ENCODE measurements around the gene FPR1.
A peak's percentile ranks its signal among the peaks of the same experiment; 100 is the strongest.

FPR1 gene

GRCh38 chr19:51704626-51705025 lies 47.1 kb downstream of the FPR1 start:
- Histone ChIP-seq H4K20me1 (ENCODE audit: low read depth, low read length) (no peaks in the 10 kb centered on the region), H3K27ac (ENCODE audit: low read depth, low read length) (peak overlapping the region; percentile 7; the same call in 1 of the 2 replicates), H3K4me2 (ENCODE audit: low read depth, low read length, poor library complexity, severe bottlenecking) (peak overlapping the region; percentile 81), H2AFZ (ENCODE audit: low read depth, low read length, severe bottlenecking) (peak overlapping the region; percentile 47), H3K9me3 (ENCODE audit: insufficient read depth, low read length) (no peaks in the 10 kb centered on the region), H3K9me2 (replicated peaks; ENCODE audit: insufficient read depth, low read length) (no peaks in the 10 kb centered on the region), H3K9ac (ENCODE audit: low read length) (peak overlapping the region; percentile 81), H3F3A (ENCODE audit: insufficient read depth) (no peaks in the 10 kb centered on the region), H3K36me3 (ENCODE audit: low read length) (no peaks in the 10 kb centered on the region), H3K79me2 (ENCODE audit: insufficient read depth, low read length) (0 out of 2 replicates have a peak, but pooled peaks cover 4% of the 10 kb centered on the region), H3K27me3 (ENCODE audit: low read length) (no peaks in the 10 kb centered on the region), H3K4me3 (ENCODE audit: insufficient read depth, low read length, poor library complexity, severe bottlenecking) (peak overlapping the region; percentile 77)
- TF ChIP-seq CTCF (IDR thresholded peaks at IDR 0.05; ENCODE audit: insufficient read depth, low read length, poor library complexity, severe bottlenecking) (no peak), EZH2phosphoT487 (conservative IDR thresholded peaks at IDR 0.05; ENCODE audit: low read length) (no peak)

- Histone ChIP-seq H3K4me2 (ENCODE audit: low read depth, low read length, poor library complexity, severe bottlenecking) (peak overlapping the region; percentile 81), H3F3A (ENCODE audit: insufficient read depth) (no peaks in the 10 kb centered on the region), H3K27ac (ENCODE audit: low read depth, low read length) (peak overlapping the region; percentile 7; the same call in 1 of the 2 replicates), H3K9ac (ENCODE audit: low read length) (peak overlapping the region; percentile 81), H3K36me3 (ENCODE audit: low read length) (no peaks in the 10 kb centered on the region), H3K9me3 (ENCODE audit: insufficient read depth, low read length) (no peaks in the 10 kb centered on the region), H2AFZ (ENCODE audit: low read depth, low read length, severe bottlenecking) (peak overlapping the region; percentile 75), H3K79me2 (ENCODE audit: insufficient read depth, low read length) (0 out of 2 replicates have a peak, but pooled peaks cover 4% of the 10 kb centered on the region), H3K9me2 (replicated peaks; ENCODE audit: insufficient read depth, low read length) (no peaks in the 10 kb centered on the region), H3K27me3 (ENCODE audit: low read length) (no peaks in the 10 kb centered on the region), H4K20me1 (ENCODE audit: low read depth, low read length) (no peaks in the 10 kb centered on the region), H3K4me3 (ENCODE audit: insufficient read depth, low read length, poor library complexity, severe bottlenecking) (peak overlapping the region; percentile 77)
- no peak for TF ChIP-seq EZH2phosphoT487 (conservative IDR thresholded peaks at IDR 0.05; ENCODE audit: low read length)
- peak; percentile 47 for TF ChIP-seq CTCF (IDR thresholded peaks at IDR 0.05; ENCODE audit: insufficient read depth, low read length, poor library complexity, severe bottlenecking)
Measured at GRCh38 chr19:51703575-51704515, 47.8 kb downstream of the FPR1 start.

GRCh38 chr19:51702825-51703574 lies 48.7 kb downstream of the FPR1 start:
- no peaks in the 10 kb centered on the region for H3K9me3 ChIP-seq (ENCODE audit: insufficient read depth, low read length)
- H3F3A ChIP-seq (ENCODE audit: insufficient read depth), result no peaks in the 10 kb centered on the region
- H3K9ac ChIP-seq (ENCODE audit: low read length), result peak overlapping the region; percentile 81; the same call in 1 of the 2 replicates
- H3K27ac ChIP-seq (ENCODE audit: low read depth, low read length), result no peak overlapping the region
- H3K9me2 ChIP-seq (replicated peaks; ENCODE audit: insufficient read depth, low read length), result no peaks in the 10 kb centered on the region
- H3K36me3 ChIP-seq (ENCODE audit: low read length), result no peaks in the 10 kb centered on the region
- no peaks in the 10 kb centered on the region for H4K20me1 ChIP-seq (ENCODE audit: low read depth, low read length)
- 0 out of 2 replicates have a peak, but pooled peaks cover 4% of the 10 kb centered on the region for H3K79me2 ChIP-seq (ENCODE audit: insufficient read depth, low read length)
- peak overlapping the region; percentile 77 for H3K4me3 ChIP-seq (ENCODE audit: insufficient read depth, low read length, poor library complexity, severe bottlenecking)
- TF ChIP-seq EZH2phosphoT487 (conservative IDR thresholded peaks at IDR 0.05; ENCODE audit: low read length) (no peak), CTCF (IDR thresholded peaks at IDR 0.05; ENCODE audit: insufficient read depth, low read length, poor library complexity, severe bottlenecking) (no peak)
- H3K27me3 ChIP-seq (ENCODE audit: low read length), result no peaks in the 10 kb centered on the region
- peak overlapping the region; percentile 75 for H2AFZ ChIP-seq (ENCODE audit: low read depth, low read length, severe bottlenecking)
- H3K4me2 ChIP-seq (ENCODE audit: low read depth, low read length, poor library complexity, severe bottlenecking), result peak overlapping the region; percentile 81
